Activated naive CD4-positive, alpha-beta T cell treated with anti-CD3 and anti-CD28 coated beads, Interleukin-2, amount 50 U/mL, for 72 hours (primary cell): ENCODE data around the gene AP4E1. TPM values are rescaled to one million over a fixed set of nuclear protein-coding genes. Genes with fewer than 3 reads are reported as not detected.
"Not testable (repeated sequence)": the region's sequence is repeated elsewhere in the genome, so short reads cannot be mapped to it uniquely, and the experiment has no call there.

Experiments
- ATAC-seq, 2 donors: fragments of 150-1000 bp; cut with Tn5 transposase; 2 replicates each; pipeline ENCODE4 v1.10.0; 2021; ENCODE audit warnings: mild to moderate bottlenecking in 2 of 2, moderate library complexity in 2 of 2
- DNase-seq, 2 donors: peaks; one replicate each; pipeline ENCODE4 v3.0.0; 2021 to 2022; ENCODE audit warnings: low spot score in 2 of 2
- H3K27ac Mint-ChIP-seq, 2 donors: one replicate each; pipeline ENCODE4 v1.8.0; 2022; ENCODE audit warnings: mild to moderate bottlenecking in 2 of 2, mixed read lengths in 2 of 2
- H3K36me3 Mint-ChIP-seq, 2 donors: one replicate each; pipeline ENCODE4 v1.8.0; 2022; ENCODE audit warnings: mixed read lengths in 2 of 2
- H3K9me3 Mint-ChIP-seq, 2 donors: one replicate each; pipeline ENCODE4 v1.8.0; 2022; ENCODE audit warnings: mixed read lengths in 2 of 2
- total RNA-seq, 2 donors: library from RNA; stranded (reverse); gene quantifications; one replicate each; pipeline ENCODE4 v1.2.3, GENCODE V29; 2022

The AP4E1 gene
- total RNA-seq, 2 donors from 2014 or later: 11.2 to 14.3 TPM

GRCh38 chr15:51023499-51023898 lies 115.0 kb downstream of the AP4E1 start:
- H3K36me3 Mint-ChIP-seq: peaks cover 6 to 11% of the 10 kb centered on the region in 2 donors
- ATAC-seq: no peak

DNA sequence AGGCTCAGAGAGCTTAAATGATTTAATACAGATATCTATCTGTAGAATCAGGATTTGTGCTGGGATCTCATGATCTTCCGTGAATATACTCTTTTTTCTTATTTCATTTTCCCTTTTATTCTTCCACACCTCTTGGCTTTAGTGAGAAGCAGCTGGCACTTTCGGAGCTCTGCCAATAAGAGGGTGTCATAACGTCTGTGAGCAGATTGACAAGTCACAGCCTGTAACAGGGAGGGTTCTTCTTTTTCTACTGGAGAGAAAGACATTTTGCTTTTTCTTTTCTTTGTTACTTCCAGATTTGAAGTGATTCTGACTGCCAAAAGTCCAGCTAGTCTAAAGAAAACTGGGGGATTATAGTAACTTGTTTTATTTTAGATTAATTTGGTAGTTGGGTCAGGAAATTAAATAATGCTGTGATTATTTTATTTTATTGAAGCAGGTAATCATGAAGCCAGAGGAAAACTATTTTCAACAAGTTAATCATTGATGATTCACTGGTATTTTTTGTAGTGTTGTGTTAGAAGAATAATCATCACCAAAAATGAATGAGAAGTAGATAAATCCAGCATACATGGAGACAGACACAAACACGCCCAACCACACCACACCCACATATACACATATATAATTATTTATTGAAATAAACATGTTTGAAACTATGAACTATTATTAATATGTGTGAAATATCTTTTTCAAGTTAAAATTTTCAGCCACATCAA lies 116.4 kb downstream of the AP4E1 start:
- H3K36me3 Mint-ChIP-seq: peaks cover 3% of the 10 kb centered on the region in 2 donors
- H3K27ac Mint-ChIP-seq: no peak overlapping the region
- H3K9me3 Mint-ChIP-seq: peaks cover 2% of the 10 kb centered on the region in 2 donors
- no peak for ATAC-seq
- no peak for DNase-seq

More at GRCh38 chr15:51023499-51023898, 115.0 kb downstream of the AP4E1 start:
- Mint-ChIP-seq H3K9me3 (peaks cover 4 to 7% of the 10 kb centered on the region in 2 donors), H3K27ac (no peak overlapping the region)
- DNase-seq: no peak

DNA sequence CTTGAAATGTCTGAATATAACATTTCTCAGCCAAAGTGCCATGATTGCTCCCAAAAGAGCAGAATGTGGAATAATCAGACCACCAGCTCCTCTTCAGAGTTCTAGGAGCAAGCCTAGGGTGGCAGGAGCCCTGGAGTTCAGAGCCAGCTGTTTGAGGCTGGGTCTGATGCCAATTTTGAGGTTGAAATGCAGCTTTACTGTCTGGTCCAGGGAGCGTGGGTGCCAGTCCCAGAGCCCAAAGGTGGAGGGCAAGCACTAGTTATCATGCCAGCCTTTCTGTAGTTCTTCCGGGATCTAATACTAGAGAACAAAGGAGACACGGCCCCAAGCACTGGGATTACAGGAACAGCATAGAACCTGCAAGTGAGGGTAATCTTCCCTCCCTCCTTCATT lies 117.0 kb downstream of the AP4E1 start:
- no peaks in the 10 kb centered on the region for H3K9me3 Mint-ChIP-seq
- DNase-seq (no peak), ATAC-seq (no peak)
- no peaks in the 10 kb centered on the region for H3K36me3 Mint-ChIP-seq
- H3K27ac Mint-ChIP-seq: no peak overlapping the region

- no peak for DNase-seq
- no peaks in the 10 kb centered on the region for H3K9me3 Mint-ChIP-seq
- no peak overlapping the region for H3K27ac Mint-ChIP-seq
- H3K36me3 Mint-ChIP-seq: no peaks in the 10 kb centered on the region
- ATAC-seq: no peak
These were observed 122.3 kb downstream of the AP4E1 start for GRCh38 chr15:51030649-51031316.

GRCh38 chr15:51037474-51037873 lies 129.0 kb downstream of the AP4E1 start:
- ATAC-seq, H3K9me3 Mint-ChIP-seq, H3K36me3 Mint-ChIP-seq, H3K27ac Mint-ChIP-seq, DNase-seq: not testable (repeated sequence)

DNA sequence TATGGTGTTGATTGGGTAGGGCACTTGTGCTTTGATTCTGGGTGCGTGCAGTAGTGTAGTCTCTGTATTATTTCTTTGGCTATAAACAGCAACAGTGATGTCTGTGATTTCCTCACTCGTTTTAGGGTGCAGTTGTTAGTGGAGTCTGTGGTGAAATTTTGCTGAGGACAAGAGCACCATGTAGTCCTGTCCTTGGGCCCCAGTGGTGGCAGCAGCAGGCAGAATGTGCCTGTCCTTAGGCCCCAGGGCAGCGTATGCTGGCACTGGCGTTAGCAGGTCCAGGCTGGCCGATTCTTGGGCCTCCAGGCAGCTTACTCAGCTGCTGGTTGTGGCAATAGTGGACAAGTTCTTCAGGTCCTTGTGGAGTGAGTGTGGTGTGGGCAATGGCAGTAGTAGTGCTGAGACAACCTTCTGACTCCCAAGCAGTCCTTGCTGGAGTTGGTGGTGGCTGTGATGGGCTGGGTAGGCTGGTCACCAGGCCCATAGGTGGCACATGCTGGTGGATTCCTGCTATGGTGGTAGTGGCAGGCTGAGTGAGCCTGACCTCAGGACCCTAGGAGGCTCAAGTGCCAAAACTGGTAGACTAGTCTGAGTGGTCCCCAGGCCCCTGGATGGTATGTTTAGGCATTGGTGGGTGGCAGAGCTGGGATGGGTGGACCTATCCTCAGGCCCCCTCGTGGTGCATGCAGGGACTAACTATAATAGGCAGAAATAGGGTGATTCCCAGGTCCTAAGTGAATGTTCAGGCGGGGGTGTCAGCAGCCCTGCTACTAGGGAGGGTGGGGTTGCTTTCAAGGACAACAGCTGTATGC lies 129.9 kb downstream of the AP4E1 start:
- ATAC-seq (no peak), DNase-seq (no peak)
- Mint-ChIP-seq H3K27ac (no peak overlapping the region), H3K36me3 (peaks cover 7% of the 10 kb centered on the region in 2 donors), H3K9me3 (peaks cover 0 to 10% of the 10 kb centered on the region in 2 donors)

DNA sequence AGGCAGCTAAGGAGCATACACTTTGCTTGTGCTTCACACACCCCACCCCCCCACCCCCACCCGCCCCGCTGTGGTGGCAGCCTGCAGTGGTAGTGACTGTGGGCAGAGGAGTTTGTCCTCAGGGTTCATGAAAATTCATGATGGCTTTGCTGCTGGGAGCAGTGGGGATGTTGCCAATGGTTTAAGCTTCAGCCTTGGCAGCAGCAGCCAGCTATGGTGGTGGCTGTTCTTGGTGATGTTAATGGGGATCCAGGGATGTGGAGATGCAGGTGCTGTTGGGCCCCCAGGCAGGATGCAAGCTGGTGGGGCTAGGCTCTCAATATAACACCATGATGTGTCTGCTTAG lies 130.5 kb downstream of the AP4E1 start:
- no peak for DNase-seq
- Mint-ChIP-seq H3K36me3 (peaks cover 7% of the 10 kb centered on the region in 2 donors), H3K9me3 (peaks cover 0 to 10% of the 10 kb centered on the region in 2 donors), H3K27ac (no peak overlapping the region)
- no peak for ATAC-seq

DNA sequence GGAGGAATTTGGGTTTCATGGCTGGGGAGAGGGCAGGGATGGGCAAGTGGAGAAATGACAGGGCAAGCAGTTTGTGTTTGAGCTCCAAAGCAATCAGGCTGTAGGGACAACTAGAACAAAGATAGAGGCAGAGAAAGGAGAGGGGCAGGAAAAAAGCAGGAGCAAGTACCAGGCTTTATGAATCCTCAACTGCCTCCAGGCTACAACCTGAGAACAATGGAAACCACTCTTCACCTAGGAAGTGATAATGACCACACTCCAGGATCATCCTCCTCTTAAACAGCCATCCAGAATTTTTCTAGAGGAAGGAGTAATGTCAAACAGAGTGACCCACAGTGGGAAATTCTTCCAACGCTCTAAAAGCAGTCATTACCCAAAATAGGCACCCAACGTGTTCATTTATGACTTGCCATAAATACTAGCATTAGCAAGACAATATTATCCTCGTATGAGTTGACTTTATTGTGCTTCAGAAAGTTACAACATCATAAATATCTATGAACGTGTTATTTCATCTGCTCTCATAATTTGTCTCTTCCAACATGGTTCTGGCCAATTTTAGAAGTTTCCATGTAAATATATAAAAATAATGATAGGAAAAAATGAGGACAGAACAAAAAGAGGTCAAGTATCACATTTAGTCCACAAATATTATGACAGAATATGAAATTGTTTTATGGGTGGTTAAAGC lies 135.7 kb downstream of the AP4E1 start:
- no peaks in the 10 kb centered on the region for H3K9me3 Mint-ChIP-seq
- no peak overlapping the region for H3K27ac Mint-ChIP-seq
- DNase-seq: no peak
- ATAC-seq: no peak
- no peaks in the 10 kb centered on the region for H3K36me3 Mint-ChIP-seq

GRCh38 chr15:51046016-51046415 lies 137.5 kb downstream of the AP4E1 start:
- no peak for ATAC-seq
- no peaks in the 10 kb centered on the region for H3K36me3 Mint-ChIP-seq
- H3K27ac Mint-ChIP-seq: no peak overlapping the region
- DNase-seq: no peak
- no peaks in the 10 kb centered on the region for H3K9me3 Mint-ChIP-seq

GRCh38 chr15:51046799-51047449 lies 138.4 kb downstream of the AP4E1 start:
- no peak for ATAC-seq
- H3K27ac Mint-ChIP-seq: no peak overlapping the region
- DNase-seq: no peak
- H3K36me3 Mint-ChIP-seq: no peaks in the 10 kb centered on the region
- no peaks in the 10 kb centered on the region for H3K9me3 Mint-ChIP-seq

DNA sequence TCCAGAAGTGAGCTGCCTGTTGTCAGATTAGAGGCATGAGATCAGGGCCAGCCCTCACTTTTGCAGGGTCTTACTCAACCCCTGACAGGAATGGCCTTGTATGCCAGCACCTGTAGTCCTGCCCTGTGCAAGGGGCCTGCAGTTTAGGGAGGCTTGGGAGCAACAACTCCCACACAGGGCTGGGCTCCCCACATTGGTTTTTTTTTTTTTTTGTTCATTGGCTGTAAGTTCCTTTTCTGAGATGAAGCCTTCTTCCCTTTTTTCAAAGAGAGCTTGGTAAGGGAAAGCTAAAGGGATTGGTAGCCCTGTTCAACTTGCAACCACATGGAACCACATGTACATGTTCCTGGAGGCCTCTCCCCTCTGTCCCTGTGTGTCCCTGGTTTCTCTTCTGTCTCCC lies 139.8 kb downstream of the AP4E1 start:
- DNase-seq: no peak
- Mint-ChIP-seq H3K9me3 (no peaks in the 10 kb centered on the region), H3K36me3 (no peaks in the 10 kb centered on the region), H3K27ac (peak overlapping the region in 1 of 2 donors; percentile 11)
- ATAC-seq: no peak

GRCh38 chr15:51049081-51049480 lies 140.6 kb downstream of the AP4E1 start:
- DNase-seq (no peak), ATAC-seq (no peak)
- H3K36me3 Mint-ChIP-seq: no peaks in the 10 kb centered on the region
- no peaks in the 10 kb centered on the region for H3K9me3 Mint-ChIP-seq
- H3K27ac Mint-ChIP-seq: peak overlapping the region in 1 of 2 donors; percentile 11

DNA sequence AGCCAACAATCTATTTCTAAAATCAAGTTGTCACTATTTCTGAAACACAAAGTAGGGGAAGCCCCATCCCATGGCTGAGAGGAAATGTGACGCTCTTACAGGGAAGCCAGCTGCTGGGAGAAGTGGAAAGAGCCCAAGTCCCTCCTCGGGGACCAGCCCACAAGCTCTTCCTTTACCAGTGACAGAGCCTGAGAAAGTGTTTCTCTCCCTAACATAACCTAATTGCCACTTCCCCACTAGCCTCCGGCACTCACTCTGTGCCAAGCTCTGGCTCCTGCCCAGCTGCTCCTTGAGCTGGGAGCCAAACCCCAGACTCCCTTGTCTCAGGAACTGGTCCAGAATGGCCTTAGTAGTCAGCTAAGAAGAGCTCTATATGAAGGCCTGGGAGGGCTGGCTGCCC lies 143.3 kb downstream of the AP4E1 start:
- Mint-ChIP-seq H3K9me3 (no peaks in the 10 kb centered on the region), H3K27ac (peak overlapping the region in 1 of 2 donors; percentile 29), H3K36me3 (no peaks in the 10 kb centered on the region)
- no peak for ATAC-seq
- no peak for DNase-seq

DNA sequence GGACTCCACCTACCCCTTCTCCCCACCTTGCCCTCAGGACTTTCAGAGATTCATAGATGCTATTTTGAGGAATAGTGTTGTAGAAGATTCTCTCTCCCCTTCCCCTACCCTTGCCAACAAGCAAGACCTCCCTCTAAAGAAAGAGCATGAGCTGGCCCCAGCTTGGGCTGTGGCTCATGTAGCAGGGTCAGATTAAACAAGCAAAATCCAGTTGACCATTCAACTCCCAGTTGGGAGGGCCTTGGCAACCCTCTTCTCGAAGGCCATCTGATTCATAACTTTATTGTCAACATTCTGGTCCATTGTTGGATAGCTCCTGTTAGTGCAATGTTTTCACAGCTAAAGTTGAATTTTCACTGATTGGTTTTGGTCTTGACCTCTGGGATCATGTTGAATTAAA lies 145.1 kb downstream of the AP4E1 start:
- DNase-seq (no peak), ATAC-seq (no peak)
- H3K9me3 Mint-ChIP-seq: no peaks in the 10 kb centered on the region
- no peaks in the 10 kb centered on the region for H3K36me3 Mint-ChIP-seq
- H3K27ac Mint-ChIP-seq: no peak overlapping the region

GRCh38 chr15:51054535-51054934 lies 146.1 kb downstream of the AP4E1 start:
- Mint-ChIP-seq H3K9me3 (no peaks in the 10 kb centered on the region), H3K27ac (no peak overlapping the region), H3K36me3 (no peaks in the 10 kb centered on the region)
- ATAC-seq (no peak), DNase-seq (no peak)
